ENCODE results near the gene DALRD3.

The DALRD3 gene

GRCh38 chr3:49015765-49016164, 2.6 kb downstream of the DALRD3 start:
- TF ChIP-seq ZFX (IDR thresholded peaks at IDR 0.05) = no peak
- TF ChIP-seq, protein P1, sequence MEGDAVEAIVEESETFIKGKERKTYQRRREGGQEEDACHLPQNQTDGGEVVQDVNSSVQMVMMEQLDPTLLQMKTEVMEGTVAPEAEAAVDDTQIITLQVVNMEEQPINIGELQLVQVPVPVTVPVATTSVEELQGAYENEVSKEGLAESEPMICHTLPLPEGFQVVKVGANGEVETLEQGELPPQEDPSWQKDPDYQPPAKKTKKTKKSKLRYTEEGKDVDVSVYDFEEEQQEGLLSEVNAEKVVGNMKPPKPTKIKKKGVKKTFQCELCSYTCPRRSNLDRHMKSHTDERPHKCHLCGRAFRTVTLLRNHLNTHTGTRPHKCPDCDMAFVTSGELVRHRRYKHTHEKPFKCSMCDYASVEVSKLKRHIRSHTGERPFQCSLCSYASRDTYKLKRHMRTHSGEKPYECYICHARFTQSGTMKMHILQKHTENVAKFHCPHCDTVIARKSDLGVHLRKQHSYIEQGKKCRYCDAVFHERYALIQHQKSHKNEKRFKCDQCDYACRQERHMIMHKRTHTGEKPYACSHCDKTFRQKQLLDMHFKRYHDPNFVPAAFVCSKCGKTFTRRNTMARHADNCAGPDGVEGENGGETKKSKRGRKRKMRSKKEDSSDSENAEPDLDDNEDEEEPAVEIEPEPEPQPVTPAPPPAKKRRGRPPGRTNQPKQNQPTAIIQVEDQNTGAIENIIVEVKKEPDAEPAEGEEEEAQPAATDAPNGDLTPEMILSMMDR (conservative IDR thresholded peaks at IDR 0.05) = no peak
- no peak overlapping the region for H3K27ac ChIP-seq

DNA sequence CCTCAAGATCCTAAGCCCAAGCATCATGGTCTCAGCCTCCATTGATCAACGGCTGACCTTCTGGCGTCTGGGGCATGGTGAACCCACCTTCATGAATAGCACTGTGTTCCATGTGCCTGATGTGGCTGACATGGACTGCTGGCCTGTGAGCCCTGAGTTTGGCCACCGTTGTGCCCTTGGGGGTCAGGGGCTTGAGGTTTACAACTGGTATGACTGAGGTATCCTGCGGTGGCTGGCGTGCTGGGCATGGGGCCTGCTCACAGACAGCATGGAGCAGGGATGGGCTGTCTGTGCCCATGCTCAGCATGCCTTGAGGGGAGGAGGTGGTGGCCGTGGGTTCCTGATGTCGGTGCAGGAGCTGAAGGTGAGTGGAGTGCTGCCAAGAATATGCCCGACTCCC, 3.3 kb downstream of the DALRD3 start:
- TF ChIP-seq ZFX (IDR thresholded peaks at IDR 0.05) = no peak
- TF ChIP-seq, protein P1 (conservative IDR thresholded peaks at IDR 0.05) = no peak
- H3K27ac ChIP-seq = no peak overlapping the region

DNA sequence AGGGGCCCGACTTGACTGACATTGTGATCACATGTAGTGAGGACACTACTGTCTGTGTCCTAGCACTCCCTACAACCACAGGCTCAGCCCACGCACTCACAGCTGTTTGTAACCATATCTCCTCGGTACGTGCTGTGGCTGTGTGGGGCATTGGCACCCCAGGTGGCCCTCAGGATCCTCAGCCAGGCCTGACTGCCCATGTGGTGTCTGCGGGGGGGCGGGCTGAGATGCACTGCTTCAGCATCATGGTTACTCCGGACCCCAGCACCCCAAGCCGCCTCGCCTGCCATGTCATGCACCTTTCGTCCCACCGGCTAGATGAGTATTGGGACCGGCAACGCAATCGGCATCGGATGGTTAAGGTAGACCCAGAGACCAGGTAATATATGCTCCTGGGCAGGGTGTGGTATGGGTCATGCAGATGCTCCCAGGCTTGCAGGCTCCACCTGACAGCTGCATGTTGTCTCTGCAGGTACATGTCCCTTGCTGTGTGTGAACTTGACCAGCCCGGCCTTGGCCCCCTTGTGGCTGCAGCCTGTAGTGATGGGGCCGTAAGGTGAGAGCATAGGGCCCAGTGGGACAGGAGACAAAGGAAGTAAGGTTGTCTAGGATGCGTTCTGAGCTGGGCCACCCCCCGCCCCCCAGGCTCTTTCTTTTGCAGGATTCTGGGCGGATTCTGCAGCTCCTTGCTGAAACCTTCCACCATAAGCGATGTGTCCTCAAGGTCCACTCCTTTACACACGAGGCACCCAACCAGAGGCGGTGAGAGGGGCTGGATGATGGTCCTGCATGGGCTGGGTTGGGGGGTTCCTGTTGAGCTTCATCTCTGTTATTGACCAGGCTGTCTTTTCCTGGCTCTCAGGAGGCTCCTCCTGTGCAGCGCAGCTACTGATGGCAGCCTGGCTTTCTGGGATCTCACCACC, 4.4 kb downstream of the DALRD3 start:
- H3K27ac ChIP-seq = no peak overlapping the region

DNA sequence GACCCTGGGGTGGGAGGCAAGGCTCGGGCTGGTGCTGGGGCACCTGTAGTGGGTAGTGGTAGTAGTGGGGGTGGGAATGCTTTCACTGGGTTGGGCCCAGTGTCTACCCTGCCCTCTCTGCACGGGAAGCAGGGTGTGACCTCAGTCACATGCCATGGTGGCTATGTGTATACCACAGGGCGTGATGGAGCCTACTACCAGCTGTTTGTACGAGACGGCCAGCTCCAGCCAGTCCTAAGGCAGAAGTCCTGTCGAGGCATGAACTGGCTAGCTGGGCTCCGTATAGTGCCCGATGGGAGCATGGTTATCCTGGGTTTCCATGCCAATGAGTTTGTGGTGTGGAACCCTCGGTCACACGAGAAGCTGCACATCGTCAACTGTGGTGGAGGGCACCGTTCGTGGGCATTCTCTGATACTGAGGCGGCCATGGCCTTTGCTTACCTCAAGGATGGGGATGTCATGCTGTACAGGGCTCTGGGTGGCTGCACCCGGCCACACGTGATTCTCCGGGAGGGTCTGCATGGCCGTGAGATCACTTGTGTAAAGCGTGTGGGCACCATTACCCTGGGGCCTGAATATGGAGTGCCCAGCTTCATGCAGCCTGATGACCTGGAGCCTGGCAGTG, 5.2 kb downstream of the DALRD3 start:
- no peak for TF ChIP-seq ZFX (IDR thresholded peaks at IDR 0.05)
- TF ChIP-seq, protein P1 (conservative IDR thresholded peaks at IDR 0.05) = no peak

More for the DNA sequence above, 4.4 kb downstream of the DALRD3 start:
- no peak for TF ChIP-seq ZFX (IDR thresholded peaks at IDR 0.05)
- TF ChIP-seq, protein P1 (conservative IDR thresholded peaks at IDR 0.05) = peak; percentile 74

GRCh38 chr3:49012441-49013017, 5.9 kb downstream of the DALRD3 start:
- no peak for TF ChIP-seq ZFX (IDR thresholded peaks at IDR 0.05)
- TF ChIP-seq, protein P1 (conservative IDR thresholded peaks at IDR 0.05) = no peak
- H3K27ac ChIP-seq = peak overlapping the region; percentile 44

More for the DNA sequence above, 5.2 kb downstream of the DALRD3 start:
- H3K27ac ChIP-seq = no peak overlapping the region

DNA sequence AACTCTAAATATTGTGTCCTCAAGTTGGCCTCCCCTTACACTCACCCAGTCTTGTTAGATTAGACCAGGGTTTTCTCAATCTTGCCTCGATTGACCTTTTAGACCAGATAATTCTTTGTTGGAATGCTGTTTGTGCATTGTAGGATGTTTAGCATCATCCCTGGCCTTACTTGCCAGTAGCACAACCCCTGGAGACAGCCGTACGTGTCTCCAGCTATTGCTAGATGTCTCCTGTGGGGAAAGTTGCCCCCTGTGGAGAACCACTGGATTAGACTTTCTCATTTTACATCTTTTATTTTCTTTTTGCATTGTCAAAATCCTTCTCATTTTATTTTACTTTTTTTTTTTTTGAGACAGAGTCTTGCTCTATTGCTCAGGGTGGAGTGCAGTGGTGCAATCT, 9.0 kb downstream of the DALRD3 start:
- no peak overlapping the region for H3K27ac ChIP-seq

GRCh38 chr3:49008627-49009026, 9.8 kb downstream of the DALRD3 start:
- peak overlapping the region; percentile 95 for H3K27ac ChIP-seq

More for the DNA sequence above, 9.0 kb downstream of the DALRD3 start:
- TF ChIP-seq, protein P1 (conservative IDR thresholded peaks at IDR 0.05) = no peak
- TF ChIP-seq ZFX (IDR thresholded peaks at IDR 0.05) = no peak
